Mesendoderm (in vitro differentiated cells): ENCODE data around the gene RERE.

Source experiments
- DNase-seq: peaks from one replicate; pipeline ENCODE4 v3.0.0; 2013
- H2AK5ac ChIP-seq: 2 replicates; pipeline ENCODE4 v1.6.1; 2013; ENCODE audit warnings: low read length, inconsistent platforms
- H2BK120ac ChIP-seq: 2 replicates; pipeline ENCODE4 v1.6.1; 2013; ENCODE audit warnings: low read depth, mild to moderate bottlenecking, low read length, moderate library complexity, mixed read lengths
- H2BK15ac ChIP-seq: replicated peaks from 2 replicates; pipeline ENCODE4 v1.6.1; 2013; ENCODE audit warnings: low read depth, mild to moderate bottlenecking, moderate library complexity
- H2BK5ac ChIP-seq: 2 replicates; pipeline ENCODE4 v1.6.1; 2013; ENCODE audit warnings: low read length, inconsistent platforms
- H3K18ac ChIP-seq: 2 replicates; pipeline ENCODE4 v1.6.1; 2013; ENCODE audit warnings: mild to moderate bottlenecking, low read length, mixed read lengths
- H3K23ac ChIP-seq: one replicate; pipeline ENCODE4 v1.6.1; 2013; ENCODE audit warnings: low read length
- H3K27ac ChIP-seq: 2 replicates; pipeline ENCODE4 v1.5.1; 2013; ENCODE audit warnings: low read depth, mild to moderate bottlenecking, inconsistent platforms, low read length, moderate library complexity
- H3K27me3 ChIP-seq: 2 replicates; pipeline ENCODE4 v1.6.1; 2013; ENCODE audit warnings: low read length, control low read depth, mild to moderate bottlenecking, inconsistent platforms; ENCODE audit not compliant: insufficient read depth, poor library complexity
- H3K36me3 ChIP-seq: 2 replicates; pipeline ENCODE4 v1.6.1; 2013; ENCODE audit warnings: low read length, inconsistent platforms; ENCODE audit not compliant: control insufficient read depth, insufficient read depth
- H3K4ac ChIP-seq: one replicate; pipeline ENCODE4 v1.6.1; 2013; ENCODE audit warnings: low read depth, mild to moderate bottlenecking, low read length, moderate library complexity
- H3K4me1 ChIP-seq: 2 replicates; pipeline ENCODE4 v1.6.1; 2013; ENCODE audit warnings: low read depth, low read length, inconsistent platforms; ENCODE audit not compliant: control insufficient read depth
- H3K4me2 ChIP-seq: 2 replicates; pipeline ENCODE4 v1.6.1; 2013; ENCODE audit warnings: low read length
- H3K4me3 ChIP-seq: 2 replicates; pipeline ENCODE4 v1.5.1; 2013; ENCODE audit warnings: mild to moderate bottlenecking, low read length
- H3K56ac ChIP-seq: one replicate; pipeline ENCODE4 v1.6.1; 2013; ENCODE audit warnings: low read length
- H3K79me1 ChIP-seq: 2 replicates; pipeline ENCODE4 v1.6.1; 2013; ENCODE audit warnings: low read length, inconsistent platforms
- H3K79me2 ChIP-seq: 2 replicates; pipeline ENCODE4 v1.6.1; 2013; ENCODE audit warnings: mild to moderate bottlenecking, low read length; ENCODE audit not compliant: control insufficient read depth, insufficient read depth
- H3K9ac ChIP-seq: 2 replicates; pipeline ENCODE4 v1.6.1; 2013; ENCODE audit warnings: low read length, inconsistent platforms
- H4K5ac ChIP-seq: one replicate; pipeline ENCODE4 v1.6.1; 2013; ENCODE audit warnings: low read length
- H4K8ac ChIP-seq: one replicate; pipeline ENCODE4 v1.6.1; 2013; ENCODE audit warnings: low read depth, mild to moderate bottlenecking, control low read depth, low read length, moderate library complexity
- whole genome bisulfite sequencing: extraction: QIAGEN DNeasy Blood & Tissue Kit; methylation state at CpG from one replicate; pipeline ENCODE4 v1.1.7; 2013; ENCODE audit warnings: low lambda C conversion rate, missing lambda C conversion rate; ENCODE audit not compliant: insufficient coverage; ENCODE audit errors: extremely low coverage; 5-methylcytosine and 5-hydroxymethylcytosine counted together

Gene RERE

GRCh38 chr1:8780405-8780804 lies 37.0 kb downstream of the RERE start:
- Histone ChIP-seq H3K79me1 (peaks cover 11% of the 10 kb centered on the region), H2BK120ac (no peak overlapping the region), H2BK5ac (no peak overlapping the region), H4K8ac (no peak overlapping the region), H3K18ac (no peak overlapping the region), H3K27me3 (no peaks in the 10 kb centered on the region), H3K23ac (no peak overlapping the region), H3K9ac (no peak overlapping the region), H3K27ac (no peak overlapping the region), H3K4me1 (peaks cover 1% of the 10 kb centered on the region), H2BK15ac (no peak overlapping the region), H3K36me3 (no peaks in the 10 kb centered on the region), H3K79me2 (peaks cover 11% of the 10 kb centered on the region), H2AK5ac (no peak overlapping the region), H3K4me3 (no peak overlapping the region), H3K4ac (no peak overlapping the region), H3K56ac (no peak overlapping the region), H3K4me2 (no peak overlapping the region), H4K5ac (no peak overlapping the region)
- no peak for DNase-seq
- WGBS: no CpG with 5 or more reads among the region's 1 CpG

- Histone ChIP-seq H3K4me1 (no peaks in the 10 kb centered on the region), H3K56ac (no peak overlapping the region), H3K4me3 (no peak overlapping the region), H3K4me2 (no peak overlapping the region), H4K8ac (no peak overlapping the region), H2BK15ac (no peak overlapping the region), H2BK120ac (no peak overlapping the region), H2AK5ac (no peak overlapping the region), H3K23ac (no peak overlapping the region), H3K18ac (no peak overlapping the region), H2BK5ac (no peak overlapping the region), H3K79me2 (peaks cover 6% of the 10 kb centered on the region), H3K9ac (no peak overlapping the region), H3K79me1 (peaks cover 10% of the 10 kb centered on the region), H3K27ac (no peak overlapping the region), H3K27me3 (no peaks in the 10 kb centered on the region), H3K36me3 (no peaks in the 10 kb centered on the region), H4K5ac (no peak overlapping the region), H3K4ac (no peak overlapping the region)
- no peak for DNase-seq
These were observed 39.6 kb downstream of the RERE start for GRCh38 chr1:8777867-8778266.

- Histone ChIP-seq H3K4me2 (no peak overlapping the region), H3K27me3 (no peaks in the 10 kb centered on the region), H3K79me2 (peaks cover 6% of the 10 kb centered on the region), H3K4ac (no peak overlapping the region), H3K4me1 (no peaks in the 10 kb centered on the region), H3K79me1 (peaks cover 8% of the 10 kb centered on the region), H4K8ac (no peak overlapping the region), H3K23ac (no peak overlapping the region), H2BK120ac (no peak overlapping the region), H2BK15ac (no peak overlapping the region), H3K36me3 (no peaks in the 10 kb centered on the region), H4K5ac (no peak overlapping the region), H3K56ac (no peak overlapping the region), H2BK5ac (no peak overlapping the region), H3K27ac (no peak overlapping the region), H2AK5ac (no peak overlapping the region), H3K9ac (no peak overlapping the region), H3K4me3 (no peak overlapping the region), H3K18ac (no peak overlapping the region)
- no peak for DNase-seq
- 100% methylated on average over 1 of the region's 5 CpGs for WGBS
These were observed 41.3 kb downstream of the RERE start for GRCh38 chr1:8776104-8776503.

GRCh38 chr1:8767006-8767405 lies 50.4 kb downstream of the RERE start:
- Histone ChIP-seq H3K18ac (no peak overlapping the region), H3K4me3 (no peak overlapping the region), H3K23ac (no peak overlapping the region), H3K4me2 (no peak overlapping the region), H2BK15ac (no peak overlapping the region), H4K8ac (no peak overlapping the region), H2BK120ac (no peak overlapping the region), H2BK5ac (no peak overlapping the region), H3K56ac (no peak overlapping the region), H3K4ac (no peak overlapping the region), H3K79me2 (peaks cover 11% of the 10 kb centered on the region), H3K27me3 (no peaks in the 10 kb centered on the region), H3K4me1 (peaks cover 12% of the 10 kb centered on the region), H3K36me3 (no peaks in the 10 kb centered on the region), H3K27ac (no peak overlapping the region), H3K79me1 (peaks cover 7% of the 10 kb centered on the region), H4K5ac (no peak overlapping the region), H3K9ac (no peak overlapping the region), H2AK5ac (no peak overlapping the region)
- WGBS: no CpG with 5 or more reads among the region's 2 CpGs
- DNase-seq: no peak

GRCh38 chr1:8765198-8765597 lies 52.2 kb downstream of the RERE start:
- Histone ChIP-seq H2AK5ac (no peak overlapping the region), H3K4me1 (peaks cover 13% of the 10 kb centered on the region), H3K4ac (no peak overlapping the region), H3K4me2 (no peak overlapping the region), H3K18ac (no peak overlapping the region), H3K23ac (no peak overlapping the region), H2BK5ac (no peak overlapping the region), H3K36me3 (no peaks in the 10 kb centered on the region), H4K8ac (no peak overlapping the region), H4K5ac (no peak overlapping the region), H3K4me3 (no peak overlapping the region), H2BK15ac (no peak overlapping the region), H3K27me3 (no peaks in the 10 kb centered on the region), H3K56ac (no peak overlapping the region), H3K79me2 (peaks cover 13% of the 10 kb centered on the region), H3K9ac (no peak overlapping the region), H2BK120ac (no peak overlapping the region), H3K79me1 (peaks cover 10% of the 10 kb centered on the region), H3K27ac (no peak overlapping the region)
- no CpG with 5 or more reads among the region's 3 CpGs for WGBS
- no peak for DNase-seq

GRCh38 chr1:8764293-8764937 lies 53.0 kb downstream of the RERE start:
- DNase-seq: peak; percentile 69
- no peak overlapping the region for H3K4me3 ChIP-seq
- no peaks in the 10 kb centered on the region for H3K27me3 ChIP-seq

More at GRCh38 chr1:8764293-8764937, 53.0 kb downstream of the RERE start:
- Histone ChIP-seq H2BK5ac (no peak overlapping the region), H3K23ac (no peak overlapping the region), H2BK120ac (no peak overlapping the region), H4K5ac (no peak overlapping the region), H3K79me1 (peaks cover 10% of the 10 kb centered on the region), H3K4me1 (peaks cover 13% of the 10 kb centered on the region), H3K4ac (no peak overlapping the region), H2AK5ac (no peak overlapping the region), H2BK15ac (peak overlapping the region; percentile 98), H3K36me3 (no peaks in the 10 kb centered on the region), H4K8ac (no peak overlapping the region), H3K56ac (peak overlapping the region; percentile 44), H3K79me2 (peaks cover 13% of the 10 kb centered on the region), H3K9ac (no peak overlapping the region), H3K4me2 (no peak overlapping the region), H3K27ac (peak overlapping the region; percentile 16), H3K18ac (no peak overlapping the region)
- no CpG with 5 or more reads among the region's 4 CpGs for WGBS
